ENCODE data around the gene TNFRSF17. TPM values are rescaled to one million over a fixed set of nuclear protein-coding genes. Genes with fewer than 3 reads are reported as not detected.

The TNFRSF17 gene
- total RNA-seq, result 0.63 TPM

GRCh38 chr16:11964761-11965551 is at the start of gene TNFRSF17:
Gene TNFRSF17 (plus strand): TSS chr16:11965210. CDS start chr16:11965325, 115 bp downstream.

GRCh38 chr16:11915644-11916523 is 49.1 kb upstream of the TNFRSF17 start, which contains the start of gene GSPT1:
Gene GSPT1 (minus strand): TSS chr16:11915956. CDS start chr16:11915720, 236 bp downstream.

GRCh38 chr16:11941945-11942344 is 23.1 kb upstream of the TNFRSF17 start, which contains the start of gene NPIPB2:
Gene NPIPB2 (minus strand): TSS chr16:11942045. CDS start chr16:11942045, 0 bp downstream.

Small RNA genes lying within 50 kb of the gene (small RNA-seq; reads per million reads assigned to genes)
- not detected for gene AC007216.5 (ENCODE audit: low replicate concordance)
- not detected for gene UBL5P4 (ENCODE audit: low replicate concordance)

Other genes starting within 250 kb of the TNFRSF17 start
- gene TXNDC11, start 222.4 kb upstream of the TNFRSF17 start, total RNA-seq, result 20.7 TPM
- 75.7 TPM for gene ZC3H7A, start 168.0 kb upstream of the TNFRSF17 start, total RNA-seq
- gene RSL1D1, start 113.7 kb upstream of the TNFRSF17 start, total RNA-seq, result 63.5 TPM
- 89.5 TPM for gene GSPT1, start 49.3 kb upstream of the TNFRSF17 start, total RNA-seq
- gene NPIPB2, start 23.2 kb upstream of the TNFRSF17 start, total RNA-seq, result 18.8 TPM
- gene SNX29, start 11.5 kb downstream of the TNFRSF17 start, total RNA-seq, result 37.9 TPM